ENCODE results near the gene LRMDA.

Gene LRMDA

DNA sequence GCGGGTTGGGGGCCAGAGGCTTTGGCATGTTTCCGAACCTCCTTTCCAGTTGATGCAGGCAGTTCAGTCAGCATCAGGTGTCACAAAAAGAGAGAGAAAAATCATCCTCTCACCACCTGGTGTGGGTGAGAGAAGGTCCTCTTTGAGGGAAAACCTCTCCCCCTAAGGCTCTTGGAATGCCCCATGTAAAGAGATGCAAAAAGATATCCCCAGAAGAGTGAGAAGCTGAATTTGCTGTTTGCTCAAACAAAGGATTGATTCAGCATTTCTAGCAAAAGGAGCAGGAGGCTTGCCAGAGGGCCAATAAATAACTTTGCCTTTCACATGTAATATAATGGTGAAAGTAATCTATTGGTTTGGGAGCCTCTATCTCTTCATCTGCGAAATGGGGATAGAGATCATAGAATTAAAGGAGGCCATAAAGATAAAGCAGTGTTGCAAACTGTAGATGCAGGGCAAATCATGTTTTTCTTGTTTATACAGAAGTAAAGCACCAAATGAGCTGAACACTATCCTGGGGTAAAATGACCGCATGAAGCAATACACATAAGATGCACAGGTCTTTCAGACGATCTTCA is 425.9 kb downstream of the LRMDA start:
- no peak for DNase-seq (ENCODE audit: low read depth in 1 of 2, low spot score in 1 of 2)

DNA sequence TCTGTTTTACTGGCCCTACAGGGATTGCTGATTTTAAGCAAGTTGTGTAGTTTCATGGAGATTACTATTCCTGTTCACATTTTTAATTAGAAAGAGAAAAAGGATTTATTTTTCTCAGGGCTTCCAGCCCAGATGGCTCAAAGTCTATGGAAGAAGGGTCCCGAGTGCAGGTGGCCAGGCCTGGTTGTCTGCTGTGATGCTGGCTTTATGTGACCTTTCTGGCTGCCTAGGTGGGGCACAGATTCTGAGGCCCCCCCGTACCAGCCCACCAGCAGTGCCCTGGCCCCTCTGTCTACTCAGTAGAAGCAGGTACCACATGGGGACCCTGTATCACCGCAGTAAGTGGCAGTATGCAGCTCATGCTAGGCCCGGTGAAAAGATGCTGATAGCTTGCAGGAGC is 426.5 kb downstream of the LRMDA start:
- DNase-seq (ENCODE audit: low read depth in 1 of 2, low spot score in 1 of 2), result no peak

DNA sequence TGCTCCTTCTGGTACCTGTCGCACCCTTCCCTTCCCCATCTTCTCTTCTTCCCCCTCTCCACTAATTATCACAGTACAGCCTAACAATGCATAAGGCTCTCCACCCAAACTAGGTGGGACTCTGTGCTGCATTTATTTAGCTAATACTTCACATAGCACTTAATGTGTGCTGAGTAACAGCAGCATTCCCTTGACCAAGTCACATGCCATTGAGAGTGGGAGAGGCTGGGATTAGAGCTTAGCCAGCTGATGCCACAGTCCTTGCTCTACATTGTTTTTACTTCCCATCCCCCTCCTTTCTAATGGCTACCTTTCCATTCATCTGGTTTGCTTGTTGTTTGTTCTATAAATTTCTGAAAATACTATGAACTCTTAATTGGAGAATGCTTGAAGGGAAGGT is 426.9 kb downstream of the LRMDA start:
- DNase-seq (ENCODE audit: low read depth in 1 of 2, low spot score in 1 of 2), result no peak

DNA sequence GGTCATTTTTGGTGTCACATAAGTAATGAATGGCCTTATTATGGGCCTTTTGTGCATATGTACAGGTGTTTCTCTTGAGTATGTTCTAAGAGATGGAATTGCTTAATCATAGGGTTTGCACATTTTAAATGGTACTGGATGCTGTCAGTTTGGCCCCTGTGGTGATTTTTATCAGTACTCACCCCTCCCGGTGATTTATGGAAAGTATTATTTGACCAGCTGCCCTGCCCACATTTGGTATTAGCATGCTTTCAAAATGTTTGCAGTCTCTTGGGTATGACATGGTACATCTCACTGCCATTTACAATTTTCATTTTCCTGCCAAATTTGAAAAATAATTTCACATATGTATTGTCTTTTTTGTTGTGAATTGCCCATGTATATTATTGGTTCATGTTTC is 427.7 kb downstream of the LRMDA start:
- no peak for DNase-seq (ENCODE audit: low read depth in 1 of 2, low spot score in 1 of 2)

DNA sequence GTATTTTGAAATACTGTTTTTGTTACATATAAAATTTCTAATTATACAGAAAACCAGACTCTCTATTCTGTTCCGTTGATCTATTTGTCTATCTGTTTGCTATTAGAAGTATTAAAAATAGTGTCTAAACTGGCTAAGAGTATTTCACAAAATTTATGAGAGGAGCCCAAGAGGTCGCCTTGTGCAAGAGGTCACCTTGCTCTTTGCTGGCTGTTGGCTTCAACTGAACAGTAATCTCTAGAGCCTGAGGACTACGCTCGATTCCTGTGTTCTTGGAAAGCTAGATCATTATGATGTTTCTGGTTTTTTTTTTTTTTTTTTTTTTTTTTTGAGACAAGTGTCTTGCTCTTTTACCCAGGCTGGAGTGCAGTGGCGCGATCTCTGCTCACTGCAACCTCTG is 428.6 kb downstream of the LRMDA start:
- no peak for DNase-seq (ENCODE audit: low read depth in 1 of 2, low spot score in 1 of 2)

DNA sequence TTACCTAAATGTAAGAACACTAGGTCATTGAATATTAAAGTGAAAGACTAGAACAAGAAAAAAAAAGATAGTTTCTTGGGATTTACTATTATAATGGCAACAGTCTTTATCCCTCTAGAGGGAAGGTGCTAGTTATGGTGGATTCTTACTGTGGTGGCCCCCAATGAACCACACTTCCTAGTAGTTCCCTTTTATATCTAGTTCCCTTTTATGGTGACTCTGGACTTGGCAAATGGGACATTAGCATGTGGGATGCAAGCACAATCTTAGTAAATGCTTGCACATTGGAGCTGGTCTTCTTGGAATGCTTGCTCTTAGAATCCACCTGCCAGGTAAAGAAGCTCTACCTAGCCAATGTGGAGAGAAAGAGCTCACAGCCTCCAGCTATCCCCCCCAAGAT is 430.2 kb downstream of the LRMDA start:
- no peak for DNase-seq (ENCODE audit: low read depth in 1 of 2, low spot score in 1 of 2)

DNA sequence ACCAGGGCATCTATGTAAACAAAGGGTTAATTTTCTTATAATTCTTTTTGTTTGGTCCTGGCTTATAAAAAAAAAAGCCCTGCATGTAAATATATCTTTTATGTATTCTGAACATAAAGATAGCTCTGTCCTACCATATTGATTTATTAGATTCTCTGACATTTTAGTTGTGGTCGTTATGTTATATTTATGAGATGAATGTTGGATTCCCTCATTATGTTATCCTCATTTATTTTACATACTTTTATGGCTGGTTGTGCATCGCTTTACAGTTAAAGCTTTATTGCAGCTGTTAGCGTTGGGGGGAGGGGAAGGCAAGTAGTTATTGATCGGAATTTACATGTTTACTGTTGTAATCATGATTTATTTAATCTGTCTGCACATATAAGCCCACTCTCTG is 431.5 kb downstream of the LRMDA start:
- DNase-seq (ENCODE audit: low read depth in 1 of 2, low spot score in 1 of 2), result no peak

DNA sequence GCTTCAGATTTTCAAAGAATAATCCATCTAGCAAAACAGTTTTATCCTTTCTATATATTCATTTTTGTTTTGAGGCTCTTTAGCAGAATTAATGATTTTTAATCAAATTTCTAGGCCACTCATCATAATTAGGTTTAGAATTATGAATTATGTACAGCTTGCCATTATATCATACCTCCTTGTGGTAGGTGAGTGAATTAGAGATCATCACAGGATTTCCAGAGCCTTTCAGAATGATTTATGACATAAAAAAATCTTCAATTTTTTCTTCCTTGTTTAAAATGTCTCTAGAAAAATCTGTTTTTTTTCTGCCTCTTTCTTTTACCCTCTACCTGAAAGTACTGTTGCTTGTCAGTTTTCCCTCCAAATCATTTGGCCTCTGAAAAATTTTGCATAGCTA is 433.3 kb downstream of the LRMDA start:
- no peak for DNase-seq (ENCODE audit: low read depth in 1 of 2, low spot score in 1 of 2)

DNA sequence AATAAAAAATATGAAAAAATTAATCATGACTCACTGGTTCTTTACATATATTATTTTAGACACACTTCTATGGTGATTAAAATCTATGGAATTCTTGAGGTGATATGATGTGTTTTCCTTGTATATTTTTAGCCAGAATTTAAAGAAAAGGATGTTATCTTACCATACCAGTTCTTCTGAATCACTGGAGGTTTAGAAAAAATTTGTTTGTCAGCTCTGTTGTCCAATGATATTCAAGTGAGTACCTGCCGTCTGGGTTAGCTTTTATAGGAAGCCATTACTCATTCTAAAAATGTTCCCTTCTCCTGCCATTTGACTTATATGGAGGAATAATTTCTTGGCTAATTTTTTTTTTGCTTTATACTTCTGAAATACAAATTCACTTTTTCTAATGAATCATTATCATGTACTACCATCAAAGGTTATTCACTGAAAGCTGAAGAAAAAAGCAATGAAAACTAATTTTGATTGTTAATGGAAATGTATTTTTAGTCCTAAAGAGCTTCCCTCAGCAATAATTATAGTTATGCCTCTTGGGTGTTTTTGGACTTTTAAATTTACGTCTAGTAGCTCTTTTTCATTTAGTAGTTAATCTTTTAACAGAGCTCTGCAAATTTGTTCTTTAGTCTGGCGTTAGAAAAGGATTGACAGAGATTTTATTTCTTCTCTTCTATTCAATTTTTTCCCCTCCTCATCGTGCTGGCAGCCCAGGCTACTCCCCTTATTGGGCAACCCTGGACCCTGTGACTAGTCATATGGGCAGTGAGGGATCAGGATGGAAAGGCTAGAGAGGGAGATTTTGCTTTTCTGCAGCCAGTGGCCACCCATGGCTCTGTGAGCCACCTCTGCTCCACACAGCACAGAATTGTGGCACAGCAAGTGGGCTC is 434.2 kb downstream of the LRMDA start:
- DNase-seq (ENCODE audit: low read depth in 1 of 2, low spot score in 1 of 2), result no peak

DNA sequence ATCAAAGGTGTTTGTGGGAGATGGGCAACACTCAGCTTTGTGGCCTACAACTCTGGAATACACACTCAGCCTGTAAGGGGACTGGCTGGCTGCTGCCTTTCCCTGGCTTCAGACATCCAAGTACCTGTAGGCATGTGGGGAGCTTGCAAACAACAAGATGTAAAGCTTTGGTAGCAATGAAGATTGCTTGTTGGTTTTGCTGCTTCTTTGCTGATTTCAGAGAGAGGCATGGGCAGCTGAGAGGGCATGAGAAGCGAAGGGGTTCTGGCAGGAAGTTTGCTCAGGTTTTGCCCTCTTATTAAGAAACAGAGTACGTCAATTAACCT is 434.8 kb downstream of the LRMDA start:
- no peak for DNase-seq (ENCODE audit: low read depth in 1 of 2, low spot score in 1 of 2)

DNA sequence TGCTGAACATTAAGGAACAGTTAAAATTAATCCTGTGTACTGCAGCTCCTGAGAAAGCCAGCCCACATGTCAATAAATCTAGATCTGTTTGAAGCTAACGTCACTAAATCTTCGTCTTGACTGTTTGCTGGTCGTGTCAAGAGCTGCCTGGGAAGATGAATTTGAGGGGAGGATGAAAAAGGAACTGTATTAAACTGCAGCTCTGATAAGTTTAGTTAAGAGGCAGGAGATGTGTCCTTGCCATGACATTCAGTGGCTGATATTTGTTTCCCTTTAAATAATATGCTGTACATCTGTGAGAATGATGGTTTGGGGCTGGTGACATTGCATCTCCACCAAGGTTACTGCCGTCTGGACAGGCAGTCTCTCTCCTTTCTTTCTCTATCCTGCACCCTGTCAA is 435.3 kb downstream of the LRMDA start:
- DNase-seq (ENCODE audit: low read depth in 1 of 2, low spot score in 1 of 2), result no peak

DNA sequence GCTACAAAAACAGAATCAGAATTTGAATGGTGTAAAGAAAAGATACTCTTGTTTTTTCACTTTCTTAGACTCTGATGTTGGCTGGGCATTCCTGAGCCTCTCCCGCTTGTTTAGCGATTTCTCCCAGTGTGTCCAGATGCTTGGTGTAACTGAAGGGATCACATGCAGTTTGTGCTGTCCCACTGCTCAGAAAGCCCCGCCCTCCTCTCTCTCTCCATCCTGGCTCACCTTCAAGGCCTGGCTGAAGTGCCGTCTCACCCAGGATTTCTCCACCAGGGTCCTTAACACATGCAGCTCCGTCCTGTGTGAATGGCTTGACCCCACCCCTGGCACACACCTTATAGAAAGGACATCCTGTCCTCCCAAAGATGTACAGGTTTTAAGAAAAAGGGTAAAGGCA is 437.1 kb downstream of the LRMDA start:
- DNase-seq (ENCODE audit: low read depth in 1 of 2, low spot score in 1 of 2), result no peak

DNA sequence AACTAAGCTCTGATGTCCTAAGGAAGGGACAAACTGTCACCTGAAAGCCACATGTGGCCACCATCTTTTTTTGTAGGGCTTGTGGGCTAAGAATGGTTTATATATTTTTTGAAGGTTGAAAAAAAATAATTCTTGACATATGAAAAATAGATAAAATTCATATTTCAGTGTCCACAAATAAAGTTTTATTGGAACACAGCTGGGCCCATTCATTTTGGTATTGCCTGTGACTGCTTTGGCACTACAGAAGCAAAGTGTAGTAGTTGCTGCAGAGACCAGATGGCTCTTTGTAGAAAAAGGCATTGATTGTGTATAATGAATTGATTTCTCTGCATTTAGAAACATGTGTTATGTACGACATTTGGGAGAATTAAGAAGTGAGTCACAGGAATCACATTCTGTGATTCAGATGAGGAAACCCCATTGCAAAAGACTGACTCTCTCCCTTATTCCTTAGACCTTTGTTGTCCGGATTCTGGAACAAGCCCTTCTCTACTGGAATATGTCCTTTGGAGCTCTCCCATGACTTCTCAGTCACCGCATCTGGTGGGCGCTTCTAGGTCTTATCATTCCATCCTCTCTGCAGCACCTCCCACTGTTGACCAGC is 438.7 kb downstream of the LRMDA start:
- no peak for DNase-seq (ENCODE audit: low read depth in 1 of 2, low spot score in 1 of 2)

DNA sequence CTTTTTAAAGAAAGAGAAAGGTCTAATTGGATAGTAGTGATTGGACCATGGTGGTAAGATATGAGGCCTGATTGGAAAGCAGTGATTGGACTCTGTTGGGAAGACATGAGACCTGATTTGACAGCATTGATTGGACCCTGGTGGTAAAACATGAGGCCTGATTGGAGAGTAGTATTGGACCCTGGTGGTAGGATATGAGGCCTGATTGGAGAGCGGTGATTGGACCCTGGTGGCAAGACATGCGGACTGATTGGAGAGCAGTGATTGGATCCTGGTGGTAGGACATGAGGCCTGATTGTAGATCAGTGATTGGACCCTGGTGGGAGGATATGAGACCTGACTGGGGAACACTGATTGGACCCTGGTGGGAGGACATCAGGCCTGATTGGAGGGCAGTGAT is 444.3 kb downstream of the LRMDA start:
- DNase-seq (ENCODE audit: low read depth in 1 of 2, low spot score in 1 of 2), result no peak

DNA sequence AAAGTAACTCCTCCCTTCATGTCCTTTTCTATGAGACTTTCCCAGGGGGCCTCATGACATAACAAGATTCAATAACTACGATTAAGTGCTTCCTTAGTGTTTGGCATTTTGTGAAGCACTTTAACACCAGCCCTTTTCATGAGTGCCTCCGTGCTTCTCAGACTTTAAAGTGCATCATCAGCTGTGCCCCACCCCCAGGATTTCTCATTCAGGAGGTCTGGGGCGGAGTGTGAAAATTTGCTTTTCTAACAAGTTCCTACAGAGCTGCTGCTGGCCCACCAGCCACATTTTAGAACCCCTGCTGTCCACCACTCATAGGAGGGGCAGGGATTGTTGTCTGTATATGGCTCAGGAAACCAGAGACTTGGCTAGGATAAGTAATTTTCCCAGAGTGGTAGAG is 445.3 kb downstream of the LRMDA start:
- no peak for DNase-seq (ENCODE audit: low read depth in 1 of 2, low spot score in 1 of 2)

DNA sequence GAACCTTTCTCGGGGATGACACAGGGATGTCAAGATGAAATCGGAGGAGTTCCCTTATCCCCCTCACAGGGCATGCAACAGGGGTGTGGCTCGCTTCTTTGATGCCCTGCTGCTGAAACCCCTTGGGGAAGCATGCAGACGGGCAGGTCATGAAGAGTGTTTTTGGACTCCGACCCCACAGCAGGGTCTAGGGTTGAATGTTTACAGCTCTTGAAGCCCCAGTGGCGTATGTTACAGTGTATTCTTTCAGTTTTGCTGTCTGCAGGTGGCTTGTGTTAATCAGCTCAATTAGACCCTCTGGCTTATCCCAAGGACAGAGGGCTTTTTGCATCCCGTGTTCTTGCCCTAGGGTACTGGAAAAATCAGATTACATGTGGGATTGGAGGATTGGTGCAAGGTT is 446.5 kb downstream of the LRMDA start:
- no peak for DNase-seq (ENCODE audit: low read depth in 1 of 2, low spot score in 1 of 2)

DNA sequence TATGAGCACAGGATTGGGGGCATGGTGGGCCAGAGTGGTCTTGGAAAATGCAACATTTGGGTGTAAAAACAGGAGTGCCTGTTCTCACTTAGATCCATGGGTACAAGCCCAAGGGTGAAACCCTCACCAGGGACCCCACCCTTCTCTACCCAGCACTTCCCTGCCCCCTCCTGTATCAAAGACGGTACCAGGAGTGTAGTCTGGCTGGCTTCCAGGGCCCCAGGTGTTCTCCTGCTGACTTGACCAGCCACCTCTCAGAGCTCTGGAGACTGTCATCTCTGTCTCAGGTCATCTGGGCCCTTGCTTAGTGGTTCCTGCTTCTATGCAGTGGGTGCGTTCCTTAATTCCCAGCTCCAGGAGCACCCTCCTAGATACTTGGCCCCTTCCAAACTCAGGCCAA is 447.2 kb downstream of the LRMDA start:
- no peak for DNase-seq (ENCODE audit: low read depth in 1 of 2, low spot score in 1 of 2)

DNA sequence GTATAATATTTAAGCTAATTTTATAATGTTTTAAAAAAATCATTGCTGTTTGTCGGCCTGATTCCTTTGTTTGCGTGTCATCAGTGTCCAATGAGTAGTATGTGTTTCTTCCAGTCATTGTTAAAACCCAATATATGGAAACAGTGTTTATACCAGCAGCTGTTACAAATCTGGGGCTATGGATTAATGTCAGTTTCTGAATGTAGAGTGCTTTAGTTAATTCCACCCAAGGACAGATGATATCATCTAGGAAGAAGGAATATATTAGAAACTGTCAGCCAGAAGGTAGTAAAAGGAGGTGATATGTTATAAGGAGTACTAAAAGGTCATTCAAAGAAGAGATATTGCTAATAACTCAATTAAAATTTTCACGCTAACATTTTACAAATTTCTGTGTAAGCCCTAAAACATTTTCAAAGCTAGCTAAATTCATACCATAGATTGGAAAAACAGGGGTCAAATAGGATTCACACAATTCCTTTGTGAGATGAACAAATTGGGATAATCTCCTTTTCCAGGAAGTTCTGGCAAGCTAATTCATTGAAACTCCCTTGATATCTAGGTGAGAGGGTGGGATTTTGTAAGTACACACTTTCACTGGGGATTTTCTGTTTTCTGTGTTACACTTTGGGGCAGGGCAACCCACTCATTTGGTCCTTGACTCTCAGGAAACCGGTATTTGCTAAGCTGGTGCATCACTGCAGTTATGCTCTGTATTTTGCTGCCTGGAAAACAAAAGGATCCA is 448.8 kb downstream of the LRMDA start:
- no peak for DNase-seq (ENCODE audit: low read depth in 1 of 2, low spot score in 1 of 2)

DNA sequence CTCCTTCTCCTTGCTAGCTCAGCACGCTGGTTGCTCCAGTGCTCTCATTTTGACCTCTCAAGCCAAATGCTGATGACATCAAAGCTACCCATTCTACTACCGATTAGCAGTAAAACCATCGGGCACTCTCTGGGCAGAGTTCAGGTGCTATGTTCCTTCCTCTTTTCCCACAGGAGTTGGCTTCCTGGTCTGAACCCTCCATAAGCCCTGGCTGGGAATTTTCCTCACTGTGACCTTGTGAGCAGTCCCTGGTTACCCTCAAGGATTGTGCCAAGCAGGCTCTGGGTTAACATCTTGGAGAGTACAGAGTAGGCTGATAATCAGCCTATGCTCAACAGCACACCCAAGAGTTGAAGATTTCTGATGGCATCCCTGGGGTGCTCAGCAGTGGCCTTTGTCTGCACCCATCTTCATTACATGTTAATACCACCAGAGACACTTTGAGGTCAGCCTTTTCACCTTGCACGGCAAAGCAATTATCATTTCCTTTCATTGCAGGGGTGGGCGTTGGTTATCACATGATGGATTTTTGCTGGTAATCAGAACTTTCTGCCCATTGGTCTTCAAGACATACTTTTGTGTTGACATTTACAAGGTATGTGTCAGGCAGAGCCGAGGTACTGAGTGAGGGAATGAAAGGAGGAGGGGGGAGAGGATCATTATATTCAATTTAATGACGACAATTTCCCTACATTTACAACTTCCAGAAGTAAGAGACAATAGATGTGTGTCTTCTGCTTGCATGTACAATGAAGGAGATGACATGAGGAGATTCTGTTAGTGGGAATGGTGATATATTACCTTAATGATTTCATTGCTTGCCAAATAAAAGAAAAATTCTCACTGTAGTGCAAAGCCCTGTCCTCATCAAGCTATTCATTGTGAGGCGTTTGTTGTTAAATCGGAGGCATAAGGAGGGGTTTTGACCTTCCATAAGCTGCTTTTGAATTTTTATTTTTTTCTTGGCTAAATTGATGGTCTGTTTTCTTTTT is 452.0 kb downstream of the LRMDA start:
- DNase-seq (ENCODE audit: low read depth in 1 of 2, low spot score in 1 of 2), result no peak

DNA sequence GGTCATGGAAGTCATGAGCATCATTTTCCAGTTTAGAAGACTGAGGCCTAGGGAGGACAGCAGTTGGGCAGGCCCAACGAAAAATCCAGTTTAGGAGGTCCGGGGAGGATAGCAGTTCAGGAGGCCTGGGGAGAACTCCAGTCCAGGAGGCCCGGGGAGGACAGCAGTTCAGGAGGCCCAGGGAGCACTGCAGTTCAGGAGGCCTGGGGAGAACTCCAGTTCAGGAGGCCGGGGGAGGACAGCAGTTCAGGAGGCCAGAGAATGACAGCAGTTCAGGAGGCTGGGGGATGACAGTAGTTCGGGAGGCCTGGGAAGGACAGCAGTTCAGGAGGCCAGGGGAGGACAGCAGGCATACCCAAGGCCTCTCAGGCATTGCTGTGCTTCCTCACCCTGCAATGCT is 453.4 kb downstream of the LRMDA start:
- no peak for DNase-seq (ENCODE audit: low read depth in 1 of 2, low spot score in 1 of 2)

DNA sequence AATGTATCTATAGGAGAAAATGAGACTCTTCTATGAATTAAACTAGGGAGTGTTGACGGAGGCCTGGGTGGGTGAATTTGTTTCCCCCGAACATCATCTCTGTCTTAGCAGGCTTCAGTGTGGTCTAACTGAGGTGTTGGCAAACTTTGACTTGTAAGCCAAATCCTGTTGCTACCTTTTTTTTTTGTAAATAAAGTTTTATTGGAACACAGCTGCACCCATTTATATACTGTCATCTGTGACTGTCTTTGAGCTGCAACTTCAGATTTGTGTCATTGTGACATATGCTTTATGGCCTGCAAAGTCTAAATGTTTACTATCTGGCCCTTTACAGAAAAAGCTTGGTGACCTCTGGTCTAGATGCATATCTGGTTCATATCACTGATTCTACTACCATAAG is 455.9 kb downstream of the LRMDA start:
- DNase-seq (ENCODE audit: low read depth in 1 of 2, low spot score in 1 of 2), result no peak

All from activated T-helper 1 cell treated with anti-CD3 and anti-CD28 coated beads, Interleukin-2, amount 50 U/mL, for 16 hours (primary cell).